GM19043 (cell line): ENCODE results near the gene BDP1.

ENCODE experiments used
- ATAC-seq: cut with Tn5 transposase; IDR thresholded peaks from one replicate; pipeline ENCODE4 v1.9.1; 2021; ENCODE audit warnings: low read depth; ENCODE audit not compliant: unreplicated experiment

Gene BDP1

GRCh38 chr5:71615809-71616208 lies 160.4 kb downstream of the BDP1 start:
- ATAC-seq, result no peak
